AG09319 (cell line): ENCODE results near the gene ATG10.

Source experiments
- DNase-seq: peaks from one replicate; pipeline ENCODE4 v3.0.0-alpha.2; 2010; ENCODE audit warnings: low read depth; ENCODE audit errors: extremely low read depth
- CTCF ChIP-seq: IDR thresholded peaks from 2 replicates; pipeline ENCODE4 v1.5.1; 2011; ENCODE audit warnings: low read depth, mild to moderate bottlenecking, inconsistent platforms, low read length, moderate library complexity

ATG10 gene

DNA sequence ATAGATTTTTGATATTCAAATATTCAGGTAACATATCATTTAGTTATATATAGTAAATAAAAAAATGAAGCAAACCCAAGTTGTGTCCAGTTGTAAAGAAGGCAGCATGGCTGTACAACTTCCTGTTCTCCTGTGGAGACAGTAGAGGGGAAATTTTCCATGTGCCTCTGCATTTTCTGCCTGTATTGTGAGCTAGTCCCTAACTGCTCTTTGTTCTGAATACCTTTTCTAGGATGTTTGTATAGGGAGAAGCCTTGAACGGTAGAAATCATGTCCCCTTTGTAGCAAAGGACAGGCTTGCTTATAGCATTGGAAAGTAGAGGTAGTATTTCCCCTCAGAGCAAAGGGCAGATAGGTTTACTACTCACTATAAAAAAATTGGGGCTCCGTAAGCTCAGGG, 319.6 kb downstream of the ATG10 start:
- TF ChIP-seq CTCF = no peak

DNA sequence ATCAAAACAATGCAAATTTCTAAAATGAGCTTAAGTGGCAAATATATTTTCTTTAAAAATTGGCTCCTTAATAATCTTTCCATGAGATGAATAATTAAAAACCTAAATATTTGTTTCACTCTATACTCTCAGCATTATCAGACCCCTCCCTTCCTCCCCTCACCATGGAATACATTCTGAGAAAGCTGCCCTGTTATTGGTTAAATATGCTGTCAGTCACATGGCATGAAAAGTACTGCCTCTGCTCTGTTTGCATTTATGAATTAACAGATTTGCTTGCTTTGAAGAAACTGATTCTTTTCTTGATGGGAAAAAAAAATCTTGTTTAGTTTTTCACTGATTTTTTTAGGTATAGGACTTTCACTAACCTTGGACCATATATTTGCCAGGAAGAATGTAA, 323.3 kb downstream of the ATG10 start:
- TF ChIP-seq CTCF = no peak
- DNase-seq = no peak

More for the DNA sequence above, 319.6 kb downstream of the ATG10 start:
- no peak for DNase-seq

GRCh38 chr5:82295959-82296531, 324.2 kb downstream of the ATG10 start:
- DNase-seq = no peak
- no peak for TF ChIP-seq CTCF

DNA sequence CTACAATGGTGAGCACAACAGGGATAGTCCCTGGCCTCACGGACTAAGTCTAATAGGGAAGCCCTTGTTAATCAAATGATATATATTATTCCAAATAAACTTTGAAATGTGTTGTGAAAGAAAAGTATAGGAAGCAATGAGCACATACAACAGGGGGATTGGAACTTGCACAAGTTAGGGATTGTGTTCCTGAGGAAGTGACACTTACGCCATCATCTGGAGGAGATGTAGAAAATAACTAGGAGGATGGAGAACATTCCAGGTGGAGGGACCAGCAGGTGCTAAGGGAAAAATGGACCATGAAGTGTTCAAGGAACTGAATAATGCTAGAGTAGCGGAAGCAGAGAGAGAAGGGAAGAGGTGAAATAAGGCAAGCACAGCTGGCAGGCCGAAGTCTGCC, 325.1 kb downstream of the ATG10 start:
- DNase-seq = no peak
- no peak for TF ChIP-seq CTCF

- DNase-seq = no peak
- no peak for TF ChIP-seq CTCF
Observed at GRCh38 chr5:82297711-82298110, 325.9 kb downstream of the ATG10 start.

GRCh38 chr5:82298668-82299067, 326.8 kb downstream of the ATG10 start:
- no peak for DNase-seq
- no peak for TF ChIP-seq CTCF

DNA sequence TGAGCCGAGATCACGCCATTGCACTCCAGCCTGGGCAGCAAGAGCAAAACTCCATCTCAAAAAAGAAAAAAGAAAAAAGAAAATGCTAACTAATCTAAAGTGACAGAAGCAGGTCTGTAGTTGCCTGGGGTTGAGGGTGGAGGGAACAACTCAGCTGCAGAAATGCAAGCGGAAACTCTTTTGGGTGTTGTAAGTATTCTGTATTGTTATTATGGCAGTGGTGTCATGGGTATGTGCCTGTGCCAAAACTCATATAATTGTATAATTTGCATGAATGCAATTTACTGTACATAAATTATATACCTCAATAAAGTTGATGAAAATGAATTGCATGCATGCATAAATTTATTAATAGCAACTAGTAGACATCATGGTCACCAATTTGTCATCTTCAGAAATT, 329.4 kb downstream of the ATG10 start:
- no peak for TF ChIP-seq CTCF
- no peak for DNase-seq
